Motor neuron (in vitro differentiated cells): Measurements from ENCODE around the gene TMEM234. TPM values are rescaled to one million over a fixed set of nuclear protein-coding genes. Genes with fewer than 3 reads are reported as not detected.
A peak's percentile ranks its signal among the peaks of the same experiment; 100 is the strongest.

Experiments
- ATAC-seq, 8 experiments: fragments of 200-7000 bp; cut with Tn5 transposase; replicated peaks in 6 of 8; 2 replicates each; pipeline ENCODE4 v1.8.0; 2021; ENCODE audit warnings: mild to moderate bottlenecking in 8 of 8, moderate library complexity in 8 of 8
- H3K27ac ChIP-seq, 2 donors: fragments of 250-450 bp; sonication (Bioruptor Pico); 2 replicates each; pipeline ENCODE4 v1.9.0; 2021; ENCODE audit warnings: antibody characterized with exemption in 2 of 2, mild to moderate bottlenecking in 2 of 2, moderate library complexity in 1 of 2
- H3K4me1 ChIP-seq, 2 donors: fragments of 250-450 bp; sonication (Bioruptor Pico); replicated peaks in 1 of 2; 2 replicates each; pipeline ENCODE4 v1.6.1; 2021; ENCODE audit warnings: antibody characterized with exemption in 2 of 2, mild to moderate bottlenecking in 2 of 2, moderate library complexity in 1 of 2
- H3K4me3 ChIP-seq, 5 donors: fragments of 250-450 bp; sonication (Bioruptor Pico); 2 replicates each; pipeline ENCODE4 v1.9.0; 2021; ENCODE audit warnings: antibody characterized with exemption in 5 of 5, mild to moderate bottlenecking in 5 of 5, moderate library complexity in 4 of 5
- WGBS, 10 experiments: fragments of 450-650 bp; shearing (Covaris generic); methylation state at CpG; one replicate each; pipeline ENCODE4 v1.0.0; 2022; 5-methylcytosine and 5-hydroxymethylcytosine counted together
- in situ Hi-C, 9 experiments: fragments of 400-800 bp; cut with MboI; loops; one replicate each; pipeline ENCODE4 v1.15.0; 2021; ENCODE audit warnings: low sequenced_read_pairs in 9 of 9, low pct_unique_long_range_greater_than_20kb in 2 of 9; ENCODE audit not compliant: unreplicated experiment in 9 of 9
- total RNA-seq, 8 experiments: library from RNA; unstranded; fragments of 300-600 nt; gene quantifications; 2 replicates each; pipeline versions ENCODE4 v1.2.3 to v1.2.4, GENCODE V29; 2022

The TMEM234 gene
- total RNA-seq, 8 experiments from 2014 or later, result 15.1 to 31.8 (median 25.6) TPM

- in situ Hi-C loops, result no loop called here
- WGBS, 10 experiments, result 63 to 100% (median 93%) methylated on average over 2 to 5 of the region's 8 CpGs; no CpG with 5 or more reads in 3 of the 10 experiments
- no peak for ATAC-seq
Observed at GRCh38 chr1:32192220-32192948, 29.8 kb downstream of the TMEM234 start.

GRCh38 chr1:32187850-32188249, 34.3 kb downstream of the TMEM234 start:
- peak in 1 of 8 experiments; percentile 15 for ATAC-seq
- in situ Hi-C loops, result no loop called here
- Histone ChIP-seq H3K4me1 (peaks cover 0 to 8% of the 10 kb centered on the region in 2 donors), H3K4me3 (no peak overlapping the region), H3K27ac (no peak overlapping the region)
- 89 to 100% (median 98%) methylated on average over 2 to 8 of the region's 9 CpGs; no CpG with 5 or more reads in 4 of the 10 experiments for WGBS, 10 experiments

More at GRCh38 chr1:32192220-32192948, 29.8 kb downstream of the TMEM234 start:
- Histone ChIP-seq H3K27ac (no peak overlapping the region), H3K4me3 (no peak overlapping the region), H3K4me1 (peaks cover 7% of the 10 kb centered on the region in 2 donors)

- Histone ChIP-seq H3K4me1 (peaks cover 9 to 18% of the 10 kb centered on the region in 2 donors), H3K4me3 (no peak overlapping the region), H3K27ac (no peak overlapping the region)
- in situ Hi-C loops, result no loop called here
- peak in 1 of 8 experiments; percentile 6 for ATAC-seq
- 60 to 94% (median 67%) methylated on average over 1 to 2 of the region's 2 CpGs; no CpG with 5 or more reads in 5 of the 10 experiments for WGBS, 10 experiments
Observed at GRCh38 chr1:32186491-32186890, 35.7 kb downstream of the TMEM234 start.

GRCh38 chr1:32186077-32186476, 36.1 kb downstream of the TMEM234 start:
- ATAC-seq, result peak in 4 of 8 experiments; percentile 31 to 78 (median 56)
- Histone ChIP-seq H3K4me3 (no peak overlapping the region), H3K4me1 (peaks cover 13 to 22% of the 10 kb centered on the region in 2 donors), H3K27ac (no peak overlapping the region)
- WGBS, 10 experiments, result 92 to 100% (median 100%) methylated on average over 1 to 2 of the region's 2 CpGs; no CpG with 5 or more reads in 4 of the 10 experiments
- in situ Hi-C loops, result no loop called here

DNA sequence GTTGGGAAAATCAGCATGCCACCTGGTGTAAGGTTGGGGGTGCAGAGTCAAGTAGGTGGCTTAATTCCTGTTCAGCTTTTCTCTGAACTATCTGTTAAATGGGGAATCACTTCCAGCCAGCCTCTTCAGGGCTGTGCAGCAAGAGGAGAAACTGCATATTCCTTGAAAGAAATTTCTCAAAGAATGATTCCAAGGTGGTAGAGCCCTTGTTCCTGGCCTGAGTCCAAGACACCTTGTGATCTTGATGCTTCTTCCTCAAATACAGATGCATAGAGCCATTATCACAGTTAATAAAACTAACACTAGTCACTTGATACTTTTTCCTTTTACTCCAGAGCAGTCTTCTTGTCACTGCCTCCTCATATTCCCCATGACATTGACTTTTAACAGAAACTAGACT, 37.5 kb downstream of the TMEM234 start:
- no peak for ATAC-seq
- H3K4me1 ChIP-seq, result peaks cover 17 to 28% of the 10 kb centered on the region in 2 donors
- no peak overlapping the region for H3K27ac ChIP-seq
- H3K4me3 ChIP-seq, result no peak overlapping the region
- in situ Hi-C loops, result no loop called here

DNA sequence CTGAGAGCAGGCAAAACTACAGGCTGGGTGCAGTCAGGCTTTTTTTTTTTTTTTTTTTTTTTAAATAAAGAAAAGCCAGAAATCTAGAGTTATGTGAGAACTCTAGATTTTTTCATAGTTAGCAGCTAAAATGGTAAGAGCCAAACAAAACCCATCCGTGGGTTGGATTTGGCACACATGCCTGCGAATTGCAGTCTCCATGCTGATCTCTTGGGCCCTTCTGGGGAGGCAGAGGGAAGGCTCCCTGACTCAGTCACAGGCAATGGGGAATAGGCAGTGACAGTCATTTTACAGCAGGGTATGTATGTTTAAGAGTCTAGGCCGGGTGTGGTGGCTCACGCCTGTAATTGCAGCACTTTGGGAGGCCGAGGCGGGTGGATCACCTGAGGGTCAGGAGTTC, 40.1 kb downstream of the TMEM234 start:
- ATAC-seq, result no peak
- in situ Hi-C loops, result no loop called here
- Histone ChIP-seq H3K27ac (no peak overlapping the region), H3K4me1 (peaks cover 25 to 37% of the 10 kb centered on the region in 2 donors), H3K4me3 (peak overlapping the region in 1 of 5 donors; percentile 54)
- 55 to 100% (median 95%) methylated on average over 2 to 6 of the region's 6 CpGs; no CpG with 5 or more reads in 3 of the 10 experiments for WGBS, 10 experiments

- WGBS, 10 experiments, result 40 to 100% (median 94%) methylated on average over 1 to 5 of the region's 5 CpGs; no CpG with 5 or more reads in 4 of the 10 experiments
- H3K27ac ChIP-seq, result no peak overlapping the region
Observed at GRCh38 chr1:32181563-32181962, 40.6 kb downstream of the TMEM234 start.

DNA sequence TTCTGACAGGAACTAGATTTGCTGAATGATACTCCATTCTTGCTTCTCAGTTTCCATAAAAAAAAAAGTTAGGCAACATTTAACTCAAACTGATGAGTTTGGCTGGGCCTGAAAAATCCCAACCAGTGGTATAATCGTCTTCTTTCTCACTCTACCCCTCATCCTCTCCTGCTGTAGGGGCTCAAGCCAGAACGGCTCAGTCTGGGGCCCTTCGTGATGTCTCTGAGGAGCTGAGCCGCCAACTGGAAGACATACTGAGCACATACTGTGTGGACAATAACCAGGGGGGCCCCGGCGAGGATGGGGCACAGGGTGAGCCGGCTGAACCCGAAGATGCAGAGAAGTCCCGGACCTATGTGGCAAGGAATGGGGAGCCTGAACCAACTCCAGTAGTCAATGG, 41.1 kb downstream of the TMEM234 start:
- no peak for ATAC-seq
- in situ Hi-C loops, result no loop called here
- Histone ChIP-seq H3K4me1 (peaks cover 25 to 32% of the 10 kb centered on the region in 2 donors), H3K27ac (no peak overlapping the region), H3K4me3 (peak overlapping the region; percentile 44 to 66 (median 62))
- WGBS, 10 experiments, result 0 to 87% (median 51%) methylated on average over 2 to 9 of the region's 9 CpGs; no CpG with 5 or more reads in 2 of the 10 experiments

More at GRCh38 chr1:32181563-32181962, 40.6 kb downstream of the TMEM234 start:
- H3K4me3 ChIP-seq, result peak overlapping the region in 4 of 5 donors; percentile 44 to 66 (median 59)
- peaks cover 25 to 37% of the 10 kb centered on the region in 2 donors for H3K4me1 ChIP-seq
- in situ Hi-C loops, result no loop called here
- ATAC-seq, result no peak

DNA sequence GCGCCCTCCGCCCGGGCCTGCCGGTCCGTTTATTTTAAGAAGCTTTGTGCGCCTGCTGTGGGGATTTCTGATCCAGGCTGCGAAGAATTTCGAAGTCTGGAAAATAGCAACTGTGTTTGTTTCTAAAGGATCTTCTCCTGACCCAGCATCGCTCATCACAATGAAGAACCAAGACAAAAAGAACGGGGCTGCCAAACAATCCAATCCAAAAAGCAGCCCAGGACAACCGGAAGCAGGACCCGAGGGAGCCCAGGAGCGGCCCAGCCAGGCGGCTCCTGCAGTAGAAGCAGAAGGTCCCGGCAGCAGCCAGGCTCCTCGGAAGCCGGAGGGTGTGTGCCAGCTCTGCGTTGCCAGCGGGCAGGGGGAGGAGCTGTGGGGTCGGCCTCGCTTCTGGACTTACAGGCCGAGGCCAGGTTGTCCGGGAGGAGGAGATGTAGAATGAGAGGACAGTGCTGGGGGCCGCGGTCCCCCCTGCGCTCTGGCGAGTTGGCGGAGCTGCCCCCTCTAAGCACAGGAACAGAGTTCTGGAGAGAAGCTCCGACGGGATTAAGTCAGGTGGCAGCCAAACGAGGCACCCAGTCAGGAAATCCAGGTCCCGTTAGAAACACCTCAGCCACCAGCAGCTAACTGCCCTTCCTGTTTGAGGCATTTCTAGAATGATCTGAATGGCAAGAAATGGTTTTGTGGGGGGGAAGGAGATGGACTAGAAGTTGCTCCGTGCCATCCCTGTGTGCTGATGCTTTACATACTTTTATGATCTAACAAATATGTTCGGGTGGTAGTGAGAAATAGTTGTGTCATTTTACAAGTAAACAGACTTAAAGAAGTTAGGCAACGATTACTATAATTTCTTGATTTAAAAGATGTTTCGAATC, 41.7 kb downstream of the TMEM234 start:
- 0 to 68% (median 12%) methylated on average over 2 to 27 of the region's 36 CpGs for WGBS, 10 experiments
- in situ Hi-C loops, result no loop called here
- H3K27ac ChIP-seq, result peak overlapping the region; percentile 88 to 94
- peak overlapping the region; percentile 44 to 66 (median 62) for H3K4me3 ChIP-seq
- peaks cover 25 to 29% of the 10 kb centered on the region in 2 donors for H3K4me1 ChIP-seq
- peak; percentile 35 to 50 (median 38) for ATAC-seq

- peak within 1 kb of the TSS; percentile 88 to 94 for H3K27ac ChIP-seq
- ATAC-seq, result peak; percentile 73 to 91 (median 90)
- H3K4me3 ChIP-seq, result peak within 1 kb of the TSS; percentile 44 to 66 (median 62)
- H3K4me1 ChIP-seq, result peaks cover 25 to 29% of the 10 kb centered on the region in 2 donors
- in situ Hi-C loops, result no loop called here
- 0 to 7% (median 0%) methylated on average over 2 to 15 of the region's 79 CpGs; no CpG with 5 or more reads in 4 of the 10 experiments for WGBS, 10 experiments
Observed at GRCh38 chr1:32179443-32180185, 42.5 kb downstream of the TMEM234 start, which contains the start of gene TXLNA. TSS of gene TXLNA (plus strand) at chr1:32179675. CDS start at chr1:32180346, 671 bp downstream.

GRCh38 chr1:32179193-32179442, 43.0 kb downstream of the TMEM234 start:
- WGBS, 10 experiments, result 0 to 60% (median 38%) methylated on average over 1 to 7 of the region's 7 CpGs; no CpG with 5 or more reads in 2 of the 10 experiments
- H3K4me3 ChIP-seq, result peak overlapping the region; percentile 44 to 66 (median 62)
- in situ Hi-C loops, result no loop called here
- H3K27ac ChIP-seq, result peak overlapping the region; percentile 88 to 94
- peak in 4 of 8 experiments; percentile 1 to 8 (median 4) for ATAC-seq
- H3K4me1 ChIP-seq, result peaks cover 25 to 29% of the 10 kb centered on the region in 2 donors

GRCh38 chr1:32178380-32179192, 43.6 kb downstream of the TMEM234 start:
- in situ Hi-C loops, result no loop called here
- peak overlapping the region in 4 of 5 donors; percentile 44 to 66 (median 59) for H3K4me3 ChIP-seq
- 69 to 100% (median 83%) methylated on average over 1 to 7 of the region's 7 CpGs; no CpG with 5 or more reads in 1 of the 10 experiments for WGBS, 10 experiments
- H3K4me1 ChIP-seq, result peaks cover 25 to 29% of the 10 kb centered on the region in 2 donors
- no peak for ATAC-seq
- peak overlapping the region; percentile 88 to 94 for H3K27ac ChIP-seq
